ENCODE measurements around the gene UBASH3B.

UBASH3B gene

DNA sequence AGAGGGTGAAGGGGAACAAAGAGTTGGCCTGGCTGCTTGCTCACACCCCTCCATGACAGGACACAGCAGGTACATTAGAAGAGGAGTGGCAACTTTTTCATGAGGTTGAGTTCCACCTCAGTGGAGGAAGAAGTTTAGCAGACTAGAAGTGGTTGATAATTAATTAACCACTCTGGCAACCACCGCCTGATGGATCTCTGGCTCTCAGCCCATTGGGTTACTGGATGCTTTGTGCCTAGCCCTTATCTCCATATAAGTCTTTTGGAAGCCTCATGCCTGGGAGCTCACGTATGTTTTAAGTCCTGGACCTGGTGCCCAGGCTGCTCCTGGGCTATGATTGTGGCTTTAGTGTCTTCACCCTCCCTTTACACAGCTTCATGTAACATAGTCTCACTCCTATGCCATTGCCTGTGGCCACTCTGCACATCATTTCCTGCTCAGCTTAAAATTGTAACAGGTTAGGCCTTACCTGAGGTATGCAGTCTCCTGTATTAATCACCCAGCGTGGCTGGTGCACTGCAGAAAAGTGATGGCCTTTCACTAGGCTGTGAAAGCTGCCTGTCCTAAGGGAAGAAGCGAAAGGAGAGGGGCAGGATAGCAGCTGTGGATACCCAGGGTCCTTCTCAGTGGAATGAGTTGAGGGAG is 110.1 kb downstream of the UBASH3B start:
- no peak overlapping the region for H3K4me3 ChIP-seq (ENCODE audit: low read length)
- TF ChIP-seq, protein P1, sequence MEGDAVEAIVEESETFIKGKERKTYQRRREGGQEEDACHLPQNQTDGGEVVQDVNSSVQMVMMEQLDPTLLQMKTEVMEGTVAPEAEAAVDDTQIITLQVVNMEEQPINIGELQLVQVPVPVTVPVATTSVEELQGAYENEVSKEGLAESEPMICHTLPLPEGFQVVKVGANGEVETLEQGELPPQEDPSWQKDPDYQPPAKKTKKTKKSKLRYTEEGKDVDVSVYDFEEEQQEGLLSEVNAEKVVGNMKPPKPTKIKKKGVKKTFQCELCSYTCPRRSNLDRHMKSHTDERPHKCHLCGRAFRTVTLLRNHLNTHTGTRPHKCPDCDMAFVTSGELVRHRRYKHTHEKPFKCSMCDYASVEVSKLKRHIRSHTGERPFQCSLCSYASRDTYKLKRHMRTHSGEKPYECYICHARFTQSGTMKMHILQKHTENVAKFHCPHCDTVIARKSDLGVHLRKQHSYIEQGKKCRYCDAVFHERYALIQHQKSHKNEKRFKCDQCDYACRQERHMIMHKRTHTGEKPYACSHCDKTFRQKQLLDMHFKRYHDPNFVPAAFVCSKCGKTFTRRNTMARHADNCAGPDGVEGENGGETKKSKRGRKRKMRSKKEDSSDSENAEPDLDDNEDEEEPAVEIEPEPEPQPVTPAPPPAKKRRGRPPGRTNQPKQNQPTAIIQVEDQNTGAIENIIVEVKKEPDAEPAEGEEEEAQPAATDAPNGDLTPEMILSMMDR (IDR thresholded peaks at IDR 0.05; ENCODE audit: insufficient read depth, low read depth, low read length, missing control alignments), result no peak
- peak; percentile 62 for DNase-seq (ENCODE audit: low read depth)

DNA sequence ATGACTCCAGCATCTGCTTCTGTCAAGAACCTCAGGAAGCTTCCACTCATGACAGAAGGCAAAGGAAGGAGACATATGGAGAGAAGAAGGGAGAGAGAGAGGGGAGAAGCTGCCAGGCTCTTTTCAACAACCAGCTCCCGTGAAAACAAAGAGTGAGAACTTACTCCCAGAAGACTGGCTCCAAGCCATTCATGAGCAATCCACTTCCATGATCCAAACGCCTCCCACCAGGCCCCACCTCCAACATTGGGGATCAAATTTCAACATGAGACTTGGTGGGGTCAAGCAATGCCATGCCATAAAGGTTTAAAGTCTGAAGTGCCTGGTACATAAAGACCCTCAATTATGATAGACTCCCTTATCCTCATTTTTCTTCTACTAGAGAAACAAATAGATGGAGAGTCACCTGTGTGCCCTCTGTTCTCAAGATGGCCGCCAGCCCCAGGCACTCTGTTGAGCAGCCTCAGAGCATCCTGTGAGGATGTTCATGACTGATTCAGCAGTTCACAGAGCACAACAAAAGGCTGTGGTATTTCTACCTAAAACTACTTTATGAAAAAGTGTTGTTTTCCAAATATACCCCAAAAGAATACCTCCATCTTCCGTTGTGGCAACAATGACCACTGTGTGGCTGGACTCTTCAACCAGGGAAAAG is 113.7 kb downstream of the UBASH3B start:
- DNase-seq (ENCODE audit: low read depth), result no peak
- H3K4me3 ChIP-seq (ENCODE audit: low read length), result no peak overlapping the region
- TF ChIP-seq, protein P1 (IDR thresholded peaks at IDR 0.05; ENCODE audit: insufficient read depth, low read depth, low read length, missing control alignments), result no peak

DNA sequence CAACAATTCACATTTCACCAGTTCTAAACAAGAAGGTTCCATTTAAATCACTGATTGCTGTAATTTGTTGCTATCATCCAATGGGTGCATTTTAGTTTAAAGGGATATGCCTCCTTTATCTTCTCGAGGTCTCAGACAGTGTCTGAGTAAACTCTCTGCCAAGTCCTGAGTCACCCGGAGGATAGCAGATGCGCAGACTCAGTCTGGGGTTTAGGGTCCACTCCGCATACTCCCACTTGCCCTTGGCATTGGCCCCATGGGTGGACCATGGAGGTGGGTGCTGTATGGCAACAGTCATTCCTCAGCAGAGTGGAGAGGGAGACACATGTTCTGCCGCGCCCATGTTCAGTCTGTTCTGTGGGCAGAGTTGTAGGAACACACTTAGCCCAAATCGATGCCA is 117.4 kb downstream of the UBASH3B start:
- H3K4me3 ChIP-seq (ENCODE audit: low read length), result no peak overlapping the region
- TF ChIP-seq, protein P1 (IDR thresholded peaks at IDR 0.05; ENCODE audit: insufficient read depth, low read depth, low read length, missing control alignments), result no peak
- no peak for DNase-seq (ENCODE audit: low read depth)

DNA sequence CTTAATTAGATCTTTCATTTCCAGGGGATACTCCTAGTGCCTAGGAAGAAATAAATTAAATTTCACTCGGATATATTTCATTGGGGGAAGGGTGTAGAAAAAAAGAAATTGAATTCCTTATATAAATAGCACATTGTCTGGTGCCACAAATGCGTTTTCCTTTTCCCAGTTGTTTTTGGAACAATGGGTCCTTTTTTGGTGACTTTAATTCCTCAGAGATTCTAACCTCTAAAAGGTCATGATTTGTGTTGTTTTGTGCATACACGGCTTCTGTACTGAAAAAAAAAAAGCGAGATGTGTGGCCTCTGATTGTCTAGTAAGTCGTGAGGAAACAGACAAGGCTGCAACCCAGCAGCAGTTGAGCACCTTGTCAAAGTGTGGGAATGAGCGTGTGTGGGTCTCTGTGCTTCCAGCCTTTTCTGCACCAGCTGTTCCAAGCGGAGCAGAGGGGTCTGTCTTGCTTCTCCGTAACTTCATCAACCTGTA is 118.3 kb downstream of the UBASH3B start:
- DNase-seq (ENCODE audit: low read depth), result no peak

DNA sequence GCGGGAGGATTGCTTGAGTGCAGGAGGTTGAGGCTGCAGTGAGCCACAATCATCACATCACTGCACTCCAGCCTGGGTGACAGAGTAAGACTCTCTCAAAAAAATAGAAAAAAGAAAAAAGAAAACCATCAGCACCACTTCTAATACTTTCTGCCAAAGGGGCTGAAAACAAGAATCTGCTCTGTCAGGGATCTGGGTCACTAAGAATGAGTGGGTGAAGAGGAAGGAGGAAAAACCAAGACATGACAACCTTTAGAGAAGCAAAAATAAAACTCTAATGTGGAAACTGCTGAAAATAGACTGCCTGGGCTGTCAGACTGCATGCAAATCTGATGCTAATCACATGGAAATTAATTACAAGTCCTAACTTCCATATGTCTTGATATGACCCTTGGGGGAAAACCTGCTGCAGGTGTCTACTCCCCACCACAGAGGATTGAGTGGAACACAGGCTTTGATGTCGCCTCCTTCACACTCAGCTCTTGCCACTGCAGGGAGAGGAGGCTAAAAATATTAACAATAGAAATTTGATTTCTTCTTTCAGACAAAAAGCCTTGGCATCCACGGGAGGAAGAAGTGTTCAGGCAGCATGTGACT is 120.3 kb downstream of the UBASH3B start:
- no peak for DNase-seq (ENCODE audit: low read depth)
- TF ChIP-seq, protein P1 (IDR thresholded peaks at IDR 0.05; ENCODE audit: insufficient read depth, low read depth, low read length, missing control alignments), result no peak
- H3K4me3 ChIP-seq (ENCODE audit: low read length), result no peak overlapping the region

More for the DNA sequence above, 118.3 kb downstream of the UBASH3B start:
- TF ChIP-seq, protein P1 (IDR thresholded peaks at IDR 0.05; ENCODE audit: insufficient read depth, low read depth, low read length, missing control alignments), result no peak
- H3K4me3 ChIP-seq (ENCODE audit: low read length), result no peak overlapping the region

DNA sequence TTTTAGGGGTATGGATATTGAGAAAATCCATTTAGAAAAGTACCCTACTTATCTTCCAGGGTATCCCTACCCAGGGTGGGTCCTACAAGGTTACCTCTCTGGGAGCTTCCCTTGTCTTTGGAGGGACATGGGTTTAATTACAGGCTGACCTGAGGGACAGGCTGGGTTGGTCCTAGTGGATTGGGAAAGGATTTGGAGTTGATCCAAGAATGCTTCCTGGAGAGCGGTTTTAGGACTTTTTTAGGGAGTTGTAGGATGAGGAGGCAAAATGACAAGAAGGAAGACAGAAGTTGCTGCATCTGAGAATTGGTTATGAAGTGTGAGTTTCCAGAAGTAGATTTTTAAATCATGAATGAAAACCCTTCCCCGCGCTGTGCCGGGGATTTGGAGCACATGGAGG is 121.0 kb downstream of the UBASH3B start:
- no peak for DNase-seq (ENCODE audit: low read depth)
- TF ChIP-seq, protein P1 (IDR thresholded peaks at IDR 0.05; ENCODE audit: insufficient read depth, low read depth, low read length, missing control alignments), result no peak
- H3K4me3 ChIP-seq (ENCODE audit: low read length), result no peak overlapping the region

Measured in epithelial cell of esophagus (primary cell).